Smooth muscle cell (in vitro differentiated cells): ENCODE data around the gene NFIX. TPM values are rescaled to one million over a fixed set of nuclear protein-coding genes. Genes with fewer than 3 reads are reported as not detected.

ENCODE experiments used
- DNase-seq: peaks from one replicate; lab custom pipeline; 2025; ENCODE audit not compliant: unreplicated experiment; lab: John Stamatoyannopoulos, UW
- H2AFZ ChIP-seq: fragments of 200-600 bp; sonication (generic); 2 replicates; pipeline ENCODE4 v1.6.0; 2016; ENCODE audit warnings: antibody characterized with exemption, low read depth, mild to moderate bottlenecking
- H3F3A ChIP-seq: fragments of 200-600 bp; sonication (generic); 2 replicates; pipeline ENCODE4 v1.6.0; 2017; ENCODE audit warnings: antibody characterized with exemption, low read depth
- H3K27ac ChIP-seq: fragments of 200-600 bp; sonication (generic); 2 replicates; pipeline ENCODE4 v1.5.1; 2016; ENCODE audit warnings: low read depth, mild to moderate bottlenecking
- H3K27me3 ChIP-seq: fragments of 200-600 bp; sonication (generic); 2 replicates; pipeline ENCODE4 v1.6.1; 2016; ENCODE audit warnings: low read depth, mild to moderate bottlenecking
- H3K36me3 ChIP-seq: fragments of 200-600 bp; sonication (generic); 2 replicates; pipeline ENCODE4 v1.5.1; 2016; ENCODE audit warnings: low read depth
- H3K4me1 ChIP-seq: fragments of 200-600 bp; sonication (generic); 2 replicates; pipeline ENCODE4 v1.5.1; 2016; ENCODE audit warnings: low read depth
- H3K4me2 ChIP-seq: fragments of 200-600 bp; sonication (generic); 2 replicates; pipeline ENCODE4 v1.6.0; 2016; ENCODE audit warnings: mild to moderate bottlenecking
- H3K4me3 ChIP-seq: fragments of 200-600 bp; sonication (generic); 2 replicates; pipeline ENCODE4 v1.5.1; 2016; ENCODE audit warnings: mild to moderate bottlenecking
- H3K79me2 ChIP-seq: fragments of 200-600 bp; sonication (generic); 2 replicates; pipeline ENCODE4 v1.6.0; 2016; ENCODE audit warnings: low read depth, mild to moderate bottlenecking
- H3K9ac ChIP-seq: fragments of 200-600 bp; sonication (generic); 2 replicates; pipeline ENCODE4 v1.6.0; 2016; ENCODE audit warnings: low read depth
- H3K9me3 ChIP-seq: fragments of 200-600 bp; sonication (generic); replicated peaks from 2 replicates; pipeline ENCODE4 v1.5.1; 2016; ENCODE audit warnings: low read depth
- H4K20me1 ChIP-seq: fragments of 200-600 bp; sonication (generic); 2 replicates; pipeline ENCODE4 v1.6.0; 2016; ENCODE audit warnings: low read depth
- WGBS: methylation state at CpG from one replicate; pipeline ENCODE4 v1.1.7; 2016; ENCODE audit warnings: low lambda C conversion rate; 5-methylcytosine and 5-hydroxymethylcytosine counted together
- polyA plus RNA-seq: library from polyadenylated mRNA; unstranded; fragments of >200 nt; fragmentation: Nextera tagmentation; extraction: Ambion mirVana; gene quantifications from 2 replicates; pipeline ENCODE4 v1.2.1, GENCODE V29; 2016
- total RNA-seq: library from RNA; depleted of rRNA; stranded (reverse); fragments of >200 nt; gene quantifications from 2 replicates; pipeline ENCODE4 v1.2.3, GENCODE V29; 2014
- TF ChIP-seq, protein P1 (sequence below): fragments of 200-600 bp; sonication (generic); IDR thresholded peaks from 2 replicates; pipeline ENCODE4 v1.5.1; 2017; ENCODE audit warnings: borderline replicate concordance, mild to moderate bottlenecking, antibody characterized with exemption; ENCODE audit not compliant: insufficient read depth, poor library complexity, severe bottlenecking

NFIX gene
- total and polyA plus RNA-seq, 2 experiments from 2014 or later, result 1.9 to 2.3 TPM

GRCh38 chr19:13031917-13032623, 36.8 kb downstream of the NFIX start:
- Histone ChIP-seq H3K36me3 (no peaks in the 10 kb centered on the region), H3F3A (no peaks in the 10 kb centered on the region), H3K27me3 (peaks cover 36% of the 10 kb centered on the region), H3K4me2 (no peak overlapping the region), H3K79me2 (no peaks in the 10 kb centered on the region), H3K9me3 (no peaks in the 10 kb centered on the region), H2AFZ (no peak overlapping the region), H3K27ac (no peak overlapping the region), H4K20me1 (no peaks in the 10 kb centered on the region), H3K9ac (no peak overlapping the region), H3K4me1 (peaks cover 15% of the 10 kb centered on the region), H3K4me3 (no peak overlapping the region)
- TF ChIP-seq, protein P1, sequence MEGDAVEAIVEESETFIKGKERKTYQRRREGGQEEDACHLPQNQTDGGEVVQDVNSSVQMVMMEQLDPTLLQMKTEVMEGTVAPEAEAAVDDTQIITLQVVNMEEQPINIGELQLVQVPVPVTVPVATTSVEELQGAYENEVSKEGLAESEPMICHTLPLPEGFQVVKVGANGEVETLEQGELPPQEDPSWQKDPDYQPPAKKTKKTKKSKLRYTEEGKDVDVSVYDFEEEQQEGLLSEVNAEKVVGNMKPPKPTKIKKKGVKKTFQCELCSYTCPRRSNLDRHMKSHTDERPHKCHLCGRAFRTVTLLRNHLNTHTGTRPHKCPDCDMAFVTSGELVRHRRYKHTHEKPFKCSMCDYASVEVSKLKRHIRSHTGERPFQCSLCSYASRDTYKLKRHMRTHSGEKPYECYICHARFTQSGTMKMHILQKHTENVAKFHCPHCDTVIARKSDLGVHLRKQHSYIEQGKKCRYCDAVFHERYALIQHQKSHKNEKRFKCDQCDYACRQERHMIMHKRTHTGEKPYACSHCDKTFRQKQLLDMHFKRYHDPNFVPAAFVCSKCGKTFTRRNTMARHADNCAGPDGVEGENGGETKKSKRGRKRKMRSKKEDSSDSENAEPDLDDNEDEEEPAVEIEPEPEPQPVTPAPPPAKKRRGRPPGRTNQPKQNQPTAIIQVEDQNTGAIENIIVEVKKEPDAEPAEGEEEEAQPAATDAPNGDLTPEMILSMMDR, result no peak
- no peak for DNase-seq
- WGBS, result 66% methylated on average over 12 of the region's 12 CpGs

- peaks cover 20% of the 10 kb centered on the region for H3K4me1 ChIP-seq
- H2AFZ ChIP-seq, result no peak overlapping the region
- DNase-seq, result no peak
- no peaks in the 10 kb centered on the region for H4K20me1 ChIP-seq
- no peak overlapping the region for H3K27ac ChIP-seq
- peaks cover 28% of the 10 kb centered on the region for H3K27me3 ChIP-seq
- H3K4me2 ChIP-seq, result no peak overlapping the region
- no peaks in the 10 kb centered on the region for H3K79me2 ChIP-seq
- H3K9me3 ChIP-seq, result no peaks in the 10 kb centered on the region
- no peaks in the 10 kb centered on the region for H3F3A ChIP-seq
- no peak overlapping the region for H3K9ac ChIP-seq
- TF ChIP-seq, protein P1, result no peak
- no peak overlapping the region for H3K4me3 ChIP-seq
- H3K36me3 ChIP-seq, result no peaks in the 10 kb centered on the region
- WGBS, result 99% methylated on average over 13 of the region's 13 CpGs
Observed at GRCh38 chr19:13032837-13033236, 37.6 kb downstream of the NFIX start.

GRCh38 chr19:13033244-13033643, 38.0 kb downstream of the NFIX start:
- Histone ChIP-seq H3F3A (no peaks in the 10 kb centered on the region), H3K9ac (no peak overlapping the region), H4K20me1 (no peaks in the 10 kb centered on the region), H2AFZ (no peak overlapping the region), H3K4me2 (no peak overlapping the region), H3K36me3 (no peaks in the 10 kb centered on the region), H3K9me3 (no peaks in the 10 kb centered on the region), H3K27ac (no peak overlapping the region), H3K79me2 (no peaks in the 10 kb centered on the region), H3K4me1 (peaks cover 20% of the 10 kb centered on the region), H3K4me3 (no peak overlapping the region), H3K27me3 (peaks cover 24% of the 10 kb centered on the region)
- 90% methylated on average over 1 of the region's 1 CpG for WGBS
- DNase-seq, result no peak
- TF ChIP-seq, protein P1, result peak; percentile 3
